NCI-H82 treated with DMSO at 0.1 percent for 48 hours (cell line): Measurements from ENCODE around the gene CEP72.

ENCODE experiments used
- DNase-seq: peaks from one replicate; lab custom pipeline; 2025; ENCODE audit not compliant: unreplicated experiment; lab: John Stamatoyannopoulos, UW

CEP72 gene

DNA sequence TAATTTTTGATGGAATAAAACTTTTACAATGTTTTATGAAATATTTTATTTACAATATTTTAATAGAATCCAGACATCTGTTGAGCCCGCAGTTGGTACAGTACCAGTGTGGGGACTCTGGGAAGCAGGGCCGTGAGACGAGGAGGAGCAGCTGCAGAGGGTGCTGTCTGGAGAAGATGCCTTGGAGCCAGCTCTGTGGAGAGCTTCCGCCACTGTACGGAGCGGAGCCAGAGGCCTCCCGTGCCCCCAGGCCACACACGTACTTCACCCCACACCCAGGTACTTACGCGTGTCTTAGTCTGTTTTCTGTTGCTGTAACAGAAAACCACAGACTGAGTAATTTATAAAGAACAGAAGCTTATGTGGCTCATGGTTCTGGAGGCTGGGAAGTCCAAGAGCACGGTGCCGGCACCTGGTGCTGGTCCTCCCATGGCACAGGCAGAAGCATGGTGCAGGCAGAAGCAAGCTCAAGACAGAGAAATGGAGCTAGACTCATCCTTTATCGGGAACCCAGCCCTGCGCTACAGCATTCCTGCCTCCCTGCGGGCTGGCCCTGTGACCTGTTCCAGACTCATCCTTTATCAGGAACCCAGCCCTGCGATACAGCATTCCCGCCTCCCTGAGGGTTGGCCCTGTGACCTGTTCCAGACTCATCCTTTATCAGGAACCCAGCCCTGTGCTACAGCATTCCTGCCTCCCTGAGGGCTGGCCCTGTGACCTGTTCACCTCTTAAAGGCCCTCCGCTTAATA lies 23.3 kb downstream of the CEP72 start:
- no peak for DNase-seq

DNA sequence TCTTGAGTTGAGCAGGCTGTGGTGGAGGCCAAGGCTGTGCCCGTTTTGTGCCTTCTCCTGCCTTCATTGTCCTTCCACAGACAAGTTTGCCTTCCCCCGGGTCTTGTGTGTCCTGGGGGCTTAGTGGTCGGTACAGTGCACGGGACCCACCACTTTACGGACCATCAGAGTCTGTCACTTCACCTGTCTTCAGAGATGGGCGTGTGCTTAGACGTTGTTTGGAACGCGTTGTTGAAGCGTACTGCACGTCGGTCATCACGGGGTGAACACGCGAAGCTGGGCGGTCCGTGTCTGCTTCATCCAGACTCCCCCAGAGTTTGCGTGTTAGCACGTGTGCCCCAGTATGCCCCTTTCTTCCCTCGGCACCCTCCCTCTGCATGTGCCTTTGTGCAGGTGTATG lies 24.8 kb downstream of the CEP72 start:
- DNase-seq, result no peak

DNA sequence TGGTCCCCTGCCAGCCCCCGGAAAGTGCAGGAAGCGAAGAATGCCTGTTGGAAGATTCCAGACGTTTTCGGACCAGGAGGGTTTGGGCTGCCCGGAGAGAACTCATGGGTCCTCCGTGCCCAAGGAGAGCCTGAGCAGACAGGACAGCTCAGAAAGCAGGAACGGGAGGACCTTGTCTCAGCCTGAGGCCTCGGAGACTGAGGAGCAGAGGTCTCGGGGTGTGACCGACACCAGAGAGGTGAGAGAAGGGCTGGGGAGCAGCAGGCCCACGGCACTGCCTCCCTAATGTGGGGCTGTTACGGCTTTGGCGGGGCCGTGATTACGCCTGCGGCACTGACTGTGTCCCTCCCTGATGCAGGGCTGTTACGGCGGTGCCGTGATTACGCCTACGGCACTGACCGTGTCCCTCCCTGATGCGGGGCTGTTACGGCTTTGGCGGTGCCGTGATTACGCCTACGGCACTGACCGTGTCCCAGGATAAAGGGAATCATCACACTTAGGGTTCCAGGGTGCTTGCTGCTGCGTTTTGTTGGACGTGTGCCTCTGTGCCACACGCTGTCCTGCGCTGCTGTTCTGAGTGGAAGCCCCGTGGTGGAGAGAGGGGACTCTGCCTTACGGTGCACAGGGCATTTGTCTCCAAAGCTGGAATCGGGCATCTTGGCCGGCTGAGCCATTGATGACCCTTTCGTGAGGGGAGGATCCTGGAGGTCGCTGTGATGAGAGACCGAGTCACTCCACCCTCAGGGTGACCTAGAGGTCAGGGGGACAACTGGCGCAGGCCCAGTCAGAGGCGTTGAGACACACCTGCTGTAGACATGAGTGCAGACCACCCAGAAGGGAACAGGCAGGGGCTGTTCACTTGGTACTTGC lies 25.7 kb downstream of the CEP72 start:
- DNase-seq, result no peak

DNA sequence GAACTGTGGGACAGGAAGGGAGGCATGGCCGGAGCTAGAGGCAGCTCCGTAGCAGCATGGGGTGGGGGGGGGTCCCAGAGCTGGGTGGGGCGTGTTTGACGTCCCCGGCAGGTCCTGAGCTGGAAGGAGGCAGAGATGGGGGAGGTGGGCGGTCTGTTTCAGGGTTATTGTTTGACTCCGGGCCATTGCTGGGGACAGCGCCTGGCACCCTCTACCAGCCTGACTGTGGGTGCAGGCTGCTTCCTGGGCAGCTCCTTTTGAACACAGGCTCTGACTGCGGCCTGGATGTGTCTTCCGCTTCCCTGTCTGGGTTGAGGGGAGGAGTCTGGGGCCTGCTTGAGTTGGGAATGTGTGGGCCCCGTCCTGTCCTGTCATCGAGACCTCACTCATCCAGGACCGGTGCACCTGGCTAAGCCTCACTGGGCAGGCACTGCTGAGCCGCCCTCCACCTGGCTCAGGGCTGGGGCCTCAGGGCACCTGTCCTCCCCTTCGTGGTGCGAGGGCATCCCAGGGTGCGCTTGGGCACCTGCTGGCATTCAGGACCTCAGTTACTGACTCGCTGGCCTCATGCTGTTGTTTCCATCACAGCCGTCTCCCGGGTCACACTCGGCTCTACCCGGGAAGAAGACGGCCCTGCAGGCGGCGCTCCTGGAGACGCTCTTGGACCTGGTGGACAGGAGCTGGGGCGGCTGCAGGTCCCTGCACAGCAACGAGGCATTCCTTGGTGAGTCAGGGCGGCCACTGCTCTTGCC lies 26.5 kb downstream of the CEP72 start:
- DNase-seq, result no peak

DNA sequence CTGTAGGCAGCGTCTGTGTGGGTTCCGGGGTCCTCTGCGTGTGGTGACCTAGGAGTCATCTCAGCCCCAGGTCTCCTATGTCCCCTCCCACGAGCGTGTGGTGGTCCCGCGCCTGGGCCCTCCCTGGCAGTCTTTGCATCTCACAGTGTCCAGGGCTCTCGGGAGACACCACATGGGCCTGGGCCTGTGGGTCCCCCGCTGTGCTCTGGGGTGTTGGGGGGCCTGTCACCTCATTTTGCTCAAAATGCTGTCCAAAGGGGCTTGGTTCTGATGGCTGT lies 27.1 kb downstream of the CEP72 start:
- no peak for DNase-seq

DNA sequence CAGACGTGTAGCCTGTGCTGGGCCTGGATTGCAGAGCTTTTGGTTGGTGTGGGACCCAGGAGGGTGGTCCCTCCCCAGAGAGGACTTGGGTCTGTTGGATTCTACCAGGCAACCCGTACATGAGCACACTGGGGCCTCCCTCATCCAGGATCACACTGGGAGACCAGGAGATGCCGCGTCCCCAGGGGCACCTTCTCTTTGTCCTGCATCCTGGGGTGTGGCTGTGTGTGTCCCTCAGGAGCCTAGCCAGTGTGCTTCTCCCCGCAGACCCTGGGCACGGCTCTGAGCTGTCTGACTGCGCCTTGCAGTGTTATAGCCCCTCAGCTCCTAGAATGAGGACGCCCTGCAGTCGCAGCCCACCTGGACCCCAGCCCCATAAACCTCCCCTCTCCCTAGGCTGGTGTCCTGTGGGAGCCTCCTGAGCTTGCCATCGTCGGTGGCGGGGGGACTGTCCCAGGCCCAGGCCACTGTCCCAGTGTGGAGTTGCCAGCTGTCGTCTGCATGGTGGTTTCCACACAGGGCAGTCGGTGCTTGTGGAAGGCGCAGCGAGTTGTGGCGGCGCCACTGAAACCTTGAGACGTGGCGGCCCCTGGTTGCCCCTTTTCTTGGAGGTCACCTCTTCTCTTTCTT lies 27.6 kb downstream of the CEP72 start:
- DNase-seq, result no peak

DNA sequence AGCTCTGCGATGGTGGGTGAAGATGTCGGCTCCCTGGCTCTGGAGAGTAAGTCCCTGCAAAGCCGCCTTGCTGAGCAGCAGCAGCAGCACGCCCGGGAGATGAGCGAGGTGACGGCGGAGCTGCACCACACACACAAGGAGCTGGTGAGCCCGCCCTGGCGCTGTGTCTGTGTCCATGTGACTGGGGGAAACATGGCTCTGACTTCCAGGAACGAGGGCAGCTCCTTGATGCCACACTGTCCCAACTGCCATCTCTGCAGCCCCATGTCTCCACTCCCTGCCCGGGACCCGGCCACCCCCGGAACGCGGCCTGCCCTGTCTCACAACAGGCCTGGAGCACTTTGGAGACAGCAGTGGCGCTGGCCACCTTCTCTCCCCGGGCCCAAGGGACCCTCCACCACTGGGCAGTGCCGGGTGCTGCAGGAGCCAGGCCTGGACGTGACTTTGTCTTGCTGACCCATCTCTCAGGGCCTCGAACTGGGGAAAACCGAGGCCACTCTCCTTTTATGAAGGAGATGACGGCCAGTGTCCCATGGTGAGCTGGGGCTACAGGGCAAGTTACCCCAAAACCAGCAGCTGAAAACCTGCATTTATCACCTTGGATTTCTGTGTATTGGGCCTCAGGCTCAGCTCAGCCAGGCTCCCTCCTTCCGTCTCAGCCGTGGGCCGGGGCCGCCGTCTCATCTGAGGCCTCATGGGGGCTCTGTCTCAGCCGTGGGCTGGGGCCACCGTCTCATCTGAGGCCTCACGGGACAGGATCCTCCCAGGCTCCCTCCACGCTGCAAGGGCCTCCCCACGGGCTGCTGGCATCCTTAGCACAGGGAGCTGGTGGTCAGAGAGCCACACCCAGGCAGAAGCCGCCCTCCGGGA lies 28.6 kb downstream of the CEP72 start:
- DNase-seq, result no peak

DNA sequence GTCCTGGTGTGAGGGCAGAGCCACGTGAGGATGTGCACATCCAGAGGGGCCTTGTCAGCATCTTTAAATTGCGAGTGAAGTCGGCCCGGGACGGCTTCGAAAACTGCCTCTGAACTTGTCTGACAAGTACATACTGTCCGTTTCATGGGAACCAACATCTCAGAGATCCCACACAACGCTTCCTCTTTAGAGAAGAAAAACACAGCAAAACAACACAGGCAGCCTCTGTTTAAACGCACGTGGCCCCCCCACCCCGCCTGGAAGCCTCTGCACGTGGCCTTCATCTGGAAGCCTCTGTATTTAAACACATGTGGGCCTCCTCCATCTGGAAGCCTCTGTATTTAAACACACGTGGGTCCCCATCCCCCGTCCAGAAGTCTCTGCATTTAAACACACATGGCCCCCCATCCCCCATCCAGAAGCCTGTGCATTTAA lies 29.2 kb downstream of the CEP72 start:
- no peak for DNase-seq

DNA sequence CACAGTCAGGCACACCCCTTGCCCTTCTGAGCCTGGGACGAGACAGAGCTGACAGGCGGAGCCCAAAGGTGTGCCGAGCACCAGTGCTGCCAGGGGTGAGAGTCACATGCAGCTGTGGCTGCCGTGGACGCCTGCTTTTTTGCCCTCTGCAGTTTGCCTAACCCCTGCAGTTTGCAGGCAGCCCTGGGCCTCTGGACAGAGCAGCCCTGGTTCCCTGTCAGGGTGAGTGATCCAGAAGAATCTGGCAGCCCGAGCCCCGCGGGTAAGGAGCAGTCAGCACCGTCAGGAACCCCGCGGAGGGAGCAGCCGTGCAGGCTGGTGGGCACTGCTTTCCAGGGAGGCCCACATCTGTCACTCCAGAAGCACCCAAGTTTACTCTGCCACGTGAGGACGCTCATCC lies 30.3 kb downstream of the CEP72 start:
- no peak for DNase-seq

DNA sequence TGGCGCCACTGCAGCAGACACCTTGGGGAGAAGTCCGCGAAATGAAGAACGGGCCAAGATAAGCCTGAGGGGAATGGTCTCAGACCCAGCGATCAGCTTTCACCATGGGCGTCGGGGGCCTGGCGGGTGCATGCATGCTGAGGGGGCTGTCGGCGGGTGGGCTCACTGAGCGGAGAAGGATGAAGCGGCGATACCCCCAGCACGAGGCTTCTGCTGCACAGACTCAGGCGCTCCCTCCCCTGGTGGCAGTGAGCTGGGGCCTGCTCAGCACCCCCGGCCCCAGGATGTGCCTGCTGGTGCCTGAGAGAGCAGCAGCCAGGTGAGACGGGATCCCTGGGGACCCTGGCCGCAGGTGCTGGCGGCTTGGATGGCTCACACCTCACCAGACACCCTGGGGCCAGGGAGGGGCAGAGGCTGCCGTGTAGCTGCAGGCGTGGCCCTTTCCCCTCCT lies 31.2 kb downstream of the CEP72 start:
- no peak for DNase-seq

DNA sequence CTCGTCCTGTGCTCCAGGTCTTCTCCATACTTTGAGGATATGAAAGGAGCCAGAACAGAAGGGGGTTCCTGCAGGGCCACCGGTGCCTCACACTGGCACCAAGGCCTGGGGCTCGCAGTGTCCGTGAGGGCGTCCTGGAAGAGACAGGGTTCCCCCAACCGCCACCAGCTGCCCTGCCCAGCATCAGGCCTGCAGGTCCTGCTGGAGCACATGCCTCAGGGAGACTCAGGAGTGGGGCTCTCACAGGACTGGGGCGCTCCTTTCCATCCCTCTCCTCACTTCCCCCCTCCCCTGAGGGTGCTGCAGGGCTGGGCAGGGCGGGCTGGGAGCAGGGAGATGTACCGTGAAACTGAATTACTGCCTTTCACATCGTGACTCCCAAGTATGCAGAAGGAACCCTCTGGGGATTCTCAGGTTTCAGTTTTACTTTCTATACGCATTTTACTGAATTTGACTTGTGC lies 31.7 kb downstream of the CEP72 start:
- DNase-seq, result no peak

DNA sequence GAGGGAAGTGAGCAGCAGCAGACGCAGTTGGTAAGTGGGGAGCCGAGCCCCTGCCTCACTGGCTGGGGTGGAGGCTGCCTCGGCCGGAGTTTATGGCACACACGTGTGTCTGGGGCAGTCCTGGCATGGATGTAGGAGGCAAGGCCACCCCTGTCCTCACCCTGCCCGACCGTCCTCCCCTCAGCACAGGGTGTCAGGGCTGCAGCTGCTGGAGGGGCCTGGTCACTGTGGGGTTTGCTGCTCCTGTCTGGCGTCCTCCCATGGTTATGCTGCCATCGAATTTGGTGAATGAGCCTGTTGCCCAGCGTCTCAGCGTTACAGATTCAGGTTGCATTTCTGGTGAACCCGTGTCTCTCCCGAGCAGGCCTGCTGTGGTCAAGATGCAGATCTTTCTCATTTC lies 32.4 kb downstream of the CEP72 start:
- no peak for DNase-seq

DNA sequence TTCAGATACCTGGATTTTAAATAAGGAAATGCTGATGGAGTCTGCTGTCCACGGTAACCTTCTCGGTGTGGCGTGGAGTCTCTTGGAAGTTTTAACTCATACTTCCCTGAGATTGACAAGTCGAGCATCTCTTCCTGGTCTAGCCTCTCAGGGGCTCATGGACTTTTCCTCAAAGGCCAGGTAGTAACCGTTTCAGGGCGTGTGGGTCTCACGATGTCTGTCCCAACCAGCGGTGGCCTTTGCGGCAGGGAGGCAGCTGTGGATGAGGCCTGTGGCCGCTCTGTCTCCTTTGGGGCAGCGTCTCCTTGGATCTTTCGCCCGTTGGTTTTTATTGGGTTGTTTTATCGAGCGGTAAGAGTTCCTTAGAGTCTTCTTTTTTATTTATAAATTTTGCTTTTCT lies 32.8 kb downstream of the CEP72 start:
- DNase-seq, result no peak

DNA sequence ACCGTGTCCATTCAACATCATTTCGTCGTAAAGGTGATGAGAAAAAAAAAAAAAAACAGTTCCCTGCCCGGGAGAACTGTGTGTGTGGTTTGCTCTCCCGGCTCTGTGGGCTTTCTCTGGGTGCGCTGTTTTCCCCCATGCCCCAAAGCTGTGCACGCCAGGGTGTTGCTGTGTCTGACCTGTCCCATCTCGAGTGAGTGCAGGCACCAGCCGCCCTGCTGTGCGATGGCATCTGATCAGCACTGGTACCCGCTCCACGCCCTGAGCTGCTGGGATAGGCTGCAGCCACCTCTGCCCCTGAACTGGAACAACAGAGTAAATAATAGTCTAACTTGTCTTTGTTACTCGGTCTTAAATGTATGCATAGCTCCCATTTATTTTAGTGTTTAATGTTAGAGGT lies 33.3 kb downstream of the CEP72 start:
- no peak for DNase-seq

DNA sequence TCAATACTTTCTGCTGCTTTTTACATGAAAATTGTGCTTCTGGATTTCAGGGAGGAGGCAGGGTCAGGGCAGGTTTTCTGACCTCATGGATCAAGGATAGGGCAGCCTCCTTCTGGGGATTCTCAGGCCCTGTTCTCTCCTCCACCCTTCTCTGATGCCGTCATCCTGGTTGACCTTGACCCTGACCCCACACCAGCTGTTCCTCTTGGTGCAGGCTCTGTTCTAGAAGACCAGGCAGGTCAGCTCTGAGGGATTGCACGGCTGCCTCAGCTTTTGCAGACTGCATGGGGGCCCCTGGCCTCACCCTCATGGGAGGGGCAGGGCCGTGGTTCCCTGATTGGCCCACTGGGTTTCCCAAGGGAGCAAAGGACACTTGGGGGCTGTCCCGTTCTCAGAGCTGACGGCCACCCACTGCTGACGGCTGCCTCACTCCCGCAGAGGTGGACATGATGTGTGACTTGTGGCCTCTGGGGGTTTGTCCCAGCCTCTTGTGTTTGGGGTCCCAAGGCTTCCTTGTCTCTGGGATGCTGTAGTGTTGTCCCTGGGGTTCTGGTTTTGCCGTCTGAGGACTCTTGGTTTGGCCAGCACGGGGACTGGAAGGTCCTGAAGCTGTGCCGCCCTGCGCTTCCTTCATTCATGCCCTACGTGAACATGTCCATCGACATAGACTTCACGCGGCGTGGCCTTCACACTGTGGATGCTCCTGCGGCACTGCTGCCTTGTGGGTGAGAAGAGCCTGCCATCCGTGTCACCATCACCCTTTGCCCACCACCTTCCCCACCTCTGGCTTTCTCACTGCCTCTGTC lies 34.5 kb downstream of the CEP72 start:
- no peak for DNase-seq

DNA sequence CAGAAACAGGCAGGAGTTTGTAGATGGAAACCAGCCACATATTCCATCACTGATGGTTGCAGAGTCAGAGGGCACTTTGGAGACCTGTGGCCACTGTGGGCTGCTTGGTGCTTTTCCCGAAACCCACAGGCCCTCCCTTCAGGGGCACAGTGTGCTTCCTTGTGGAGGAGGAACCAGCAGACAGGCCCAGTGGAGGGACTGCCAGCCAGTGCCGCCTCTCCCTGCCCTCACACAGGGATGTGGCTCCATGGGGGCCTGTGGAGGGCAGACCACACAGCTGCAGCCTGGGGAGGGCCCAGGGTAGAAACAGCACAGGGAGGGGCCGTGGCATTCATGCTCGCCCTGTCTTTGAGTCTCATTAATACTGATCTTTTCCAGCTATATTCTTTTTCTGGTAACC lies 35.2 kb downstream of the CEP72 start:
- no peak for DNase-seq

DNA sequence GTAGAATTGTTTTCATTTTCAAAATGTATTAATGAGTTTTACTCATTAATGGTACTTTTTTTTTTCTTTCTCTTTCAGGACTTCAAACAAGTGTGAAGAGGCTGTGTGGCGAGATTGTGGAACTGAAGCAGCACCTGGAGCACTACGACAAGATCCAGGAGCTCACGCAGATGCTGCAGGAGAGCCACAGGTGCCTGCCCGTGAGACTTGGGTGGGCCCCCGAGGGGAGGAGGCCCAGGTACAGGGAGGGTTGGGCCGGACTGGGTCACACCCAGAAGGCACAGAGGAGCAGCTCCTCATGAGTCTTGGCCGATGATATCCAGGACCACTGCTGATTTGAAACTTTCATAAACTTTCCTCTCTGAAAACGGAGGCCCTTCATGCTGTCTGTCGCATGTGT lies 35.6 kb downstream of the CEP72 start:
- no peak for DNase-seq

DNA sequence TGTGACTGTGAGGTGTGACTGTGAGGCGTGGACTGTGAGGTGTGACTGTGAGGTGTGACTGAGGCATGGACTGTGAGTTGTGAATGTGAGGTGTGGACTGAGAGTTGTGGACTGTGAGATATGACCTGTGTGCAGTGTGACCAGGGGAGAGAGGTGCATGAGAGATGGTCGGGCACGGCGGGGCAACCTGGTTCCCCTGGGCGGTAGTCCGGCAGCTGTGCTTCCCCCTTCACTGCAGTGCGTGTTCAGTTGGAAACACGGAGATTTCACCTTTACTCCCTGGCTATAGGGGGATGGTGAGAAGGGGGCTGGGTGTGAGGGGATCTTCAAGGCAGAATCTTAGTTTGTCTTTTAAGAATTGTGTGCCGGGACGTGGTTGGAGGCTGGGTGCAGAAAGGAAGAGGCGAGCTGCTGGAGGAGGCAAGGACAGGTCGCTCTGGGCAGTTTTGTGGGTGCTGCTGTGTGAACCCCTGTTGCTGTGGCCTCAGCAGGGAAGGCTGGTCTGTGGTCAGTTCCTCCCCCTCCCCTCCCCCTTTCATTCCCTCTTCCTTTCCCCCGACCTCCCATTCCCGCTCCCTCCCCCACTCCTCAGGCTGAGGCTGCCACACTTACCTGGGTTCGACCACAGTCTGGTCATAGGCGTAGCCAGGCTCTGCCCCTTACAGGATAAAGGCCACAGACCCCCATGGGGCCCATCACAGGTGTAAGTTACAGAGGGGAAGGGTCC lies 39.3 kb downstream of the CEP72 start:
- DNase-seq, result no peak

DNA sequence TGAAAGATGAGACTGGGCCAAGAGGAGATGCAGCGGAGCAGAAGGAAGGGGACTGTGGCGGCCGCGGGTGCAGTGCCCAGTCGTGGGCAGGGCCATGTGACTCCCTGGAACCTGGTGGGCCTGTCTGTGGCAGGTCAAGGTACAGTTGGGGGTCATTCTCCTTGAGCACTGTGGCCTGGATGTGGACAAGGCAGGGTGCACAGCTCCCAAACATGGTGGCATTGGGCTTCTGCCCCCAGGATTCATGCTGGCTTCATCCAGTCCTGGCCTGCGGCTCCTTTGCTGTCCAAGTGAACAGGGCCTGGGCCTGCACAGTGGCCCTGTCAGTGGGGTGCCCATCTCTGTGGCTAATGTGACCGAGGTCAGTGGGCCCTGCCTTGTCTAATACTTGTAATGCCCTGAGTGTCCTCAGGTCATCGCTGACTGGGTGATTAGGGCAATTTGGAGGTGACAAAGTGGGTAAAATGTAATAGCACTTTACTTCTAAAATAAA lies 39.9 kb downstream of the CEP72 start:
- no peak for DNase-seq
